ENCODE data around the gene TCF20. TPM values are rescaled to one million over a fixed set of nuclear protein-coding genes. Genes with fewer than 3 reads are reported as not detected.

TCF20 gene
- total and polyA plus RNA-seq, 4 donors = 1.0 to 15.8 (median 9.4) TPM

- TF ChIP-seq RAD21 (IDR thresholded peaks at IDR 0.05) (peak in 1 of 2 donors; percentile 34), YY1 (IDR thresholded peaks at IDR 0.05) (no peak), ATF3 (IDR thresholded peaks at IDR 0.05) (no peak), GABPA (IDR thresholded peaks at IDR 0.05 in 1 of 2, conservative IDR thresholded peaks at IDR 0.05 in 1 of 2) (no peak), ZBTB33 (IDR thresholded peaks at IDR 0.05) (no peak), TAF1 (conservative IDR thresholded peaks at IDR 0.05) (no peak), FOXA1 (IDR thresholded peaks at IDR 0.05) (no peak), MAX (IDR thresholded peaks at IDR 0.05) (no peak), HNF4A (conservative IDR thresholded peaks at IDR 0.05) (no peak), SP1 (IDR thresholded peaks at IDR 0.05) (no peak), REST (IDR thresholded peaks at IDR 0.05) (peak; percentile 99), FOXA2 (IDR thresholded peaks at IDR 0.05) (no peak)
- Histone ChIP-seq H3K27me3 (ENCODE audit: control insufficient read depth in 4 of 4, insufficient read depth in 4 of 4, low read length in 3 of 4) (no peaks in the 10 kb centered on the region), H3K9ac (ENCODE audit: low read depth in 1 of 2, low read length in 2 of 2) (no peak overlapping the region), H3K27ac (ENCODE audit: low read depth in 1 of 2, low read length in 2 of 2) (no peak overlapping the region), H3K36me3 (ENCODE audit: control insufficient read depth in 4 of 4, insufficient read depth in 3 of 4, low read depth in 1 of 4, low read length in 3 of 4) (no peaks in the 10 kb centered on the region), H3K4me1 (ENCODE audit: control insufficient read depth in 4 of 4, insufficient read depth in 4 of 4, low read length in 3 of 4) (no peaks in the 10 kb centered on the region), H3K9me3 (ENCODE audit: control insufficient read depth in 4 of 4, low read length in 3 of 4) (no peaks in the 10 kb centered on the region), H3K4me3 (ENCODE audit: low read depth in 1 of 3, low read length in 3 of 3) (no peak overlapping the region)
- 46% methylated on average over 22 of the region's 22 CpGs for WGBS
- peak; percentile 50 for DNase-seq (ENCODE audit: low spot score)
These were observed 23.9 kb upstream of the TCF20 start for GRCh38 chr22:42294034-42294985.

- Histone ChIP-seq H3K9me3 (ENCODE audit: control insufficient read depth in 4 of 4, low read length in 3 of 4) (no peaks in the 10 kb centered on the region), H3K27ac (ENCODE audit: low read depth in 1 of 2, low read length in 2 of 2) (no peak overlapping the region), H3K4me3 (ENCODE audit: low read depth in 1 of 3, low read length in 3 of 3) (no peak overlapping the region), H3K4me1 (ENCODE audit: control insufficient read depth in 4 of 4, insufficient read depth in 4 of 4, low read length in 3 of 4) (no peaks in the 10 kb centered on the region), H3K27me3 (ENCODE audit: control insufficient read depth in 4 of 4, insufficient read depth in 4 of 4, low read length in 3 of 4) (no peaks in the 10 kb centered on the region), H3K9ac (ENCODE audit: low read depth in 1 of 2, low read length in 2 of 2) (no peak overlapping the region), H3K36me3 (ENCODE audit: control insufficient read depth in 4 of 4, insufficient read depth in 3 of 4, low read depth in 1 of 4, low read length in 3 of 4) (no peaks in the 10 kb centered on the region)
- DNase-seq (ENCODE audit: low spot score) = no peak
- 79% methylated on average over 12 of the region's 12 CpGs for WGBS
- TF ChIP-seq RXRA (IDR thresholded peaks at IDR 0.05) (no peak), NR2F2 (IDR thresholded peaks at IDR 0.05) (no peak), ATF3 (IDR thresholded peaks at IDR 0.05) (no peak), REST (IDR thresholded peaks at IDR 0.05) (no peak), JUND (IDR thresholded peaks at IDR 0.05) (no peak), MAX (IDR thresholded peaks at IDR 0.05) (no peak), ZBTB33 (IDR thresholded peaks at IDR 0.05) (no peak)
These were observed 22.5 kb upstream of the TCF20 start for GRCh38 chr22:42292732-42293520.

Data from liver (tissue), 9 donors.